MCF 10A (cell line): ENCODE measurements around the gene RAB1A. TPM values are rescaled to one million over a fixed set of nuclear protein-coding genes. Genes with fewer than 3 reads are reported as not detected.

ENCODE experiments used
- BruUV-seq: library from RNA; stranded (reverse); fragments of 400-500 nt; replicated peaks from 2 replicates; lab custom pipeline; 2021; lab: Mats Ljungman, UMichigan
- CTCF ChIA-PET: fragments of 300-600 bp; sonication (Branson Sonifier 250); formaldehyde crosslinking; extraction: SDS; loops from one replicate; lab custom pipeline; 2021; ENCODE audit warnings: antibody characterized with exemption, inconsistent platforms; lab: Yijun Ruan, JAX
- POLR2A ChIA-PET: fragments of 300-600, 350-650 bp; sonication (Branson Sonifier 250); formaldehyde crosslinking; extraction: SDS; loops from one replicate; lab custom pipeline; 2020; ENCODE audit warnings: antibody characterized with exemption, inconsistent platforms; lab: Yijun Ruan, JAX
- DNase-seq: peaks from one replicate; pipeline ENCODE4 v3.0.0-alpha.2; 2018; ENCODE audit not compliant: unreplicated experiment
- H3K27ac Mint-ChIP-seq: one replicate; pipeline ENCODE4 v1.8.0; 2022; ENCODE audit warnings: mild to moderate bottlenecking, low read depth, mixed read lengths; ENCODE audit not compliant: unreplicated experiment
- H3K27me3 Mint-ChIP-seq: one replicate; pipeline ENCODE4 v1.8.0; 2022; ENCODE audit warnings: mixed read lengths; ENCODE audit not compliant: insufficient read depth, unreplicated experiment
- H3K36me3 Mint-ChIP-seq: one replicate; pipeline ENCODE4 v1.8.0; 2022; ENCODE audit warnings: mild to moderate bottlenecking, moderate library complexity, mixed read lengths; ENCODE audit not compliant: insufficient read depth, unreplicated experiment
- H3K4me1 Mint-ChIP-seq: one replicate; pipeline ENCODE4 v1.8.0; 2022; ENCODE audit warnings: mixed read lengths; ENCODE audit not compliant: insufficient read depth, unreplicated experiment
- H3K4me3 Mint-ChIP-seq: one replicate; pipeline ENCODE4 v1.8.0; 2022; ENCODE audit warnings: mild to moderate bottlenecking, moderate library complexity, mixed read lengths; ENCODE audit not compliant: unreplicated experiment
- H3K9me3 Mint-ChIP-seq: one replicate; pipeline ENCODE4 v1.8.0; 2022; ENCODE audit warnings: mixed read lengths; ENCODE audit not compliant: unreplicated experiment
- CTCF ChIP-seq: fragments of 200-600 bp; IDR thresholded peaks from one replicate; pipeline ENCODE4 v1.8.0; 2022; ENCODE audit warnings: antibody characterized with exemption, mild to moderate bottlenecking; ENCODE audit not compliant: unreplicated experiment
- intact Hi-C: fragments of 100-400 bp; cut with micrococcal nuclease; formaldehyde crosslinking; loops from 2 replicates; pipeline ENCODE4 v1.14.1; 2022
- total RNA-seq: library from RNA; stranded (reverse); gene quantifications from 2 replicates; pipeline ENCODE4 v1.2.3, GENCODE V29; 2022

RAB1A gene
- total RNA-seq, 1 experiment from 2014 or later: 131 TPM

DNA sequence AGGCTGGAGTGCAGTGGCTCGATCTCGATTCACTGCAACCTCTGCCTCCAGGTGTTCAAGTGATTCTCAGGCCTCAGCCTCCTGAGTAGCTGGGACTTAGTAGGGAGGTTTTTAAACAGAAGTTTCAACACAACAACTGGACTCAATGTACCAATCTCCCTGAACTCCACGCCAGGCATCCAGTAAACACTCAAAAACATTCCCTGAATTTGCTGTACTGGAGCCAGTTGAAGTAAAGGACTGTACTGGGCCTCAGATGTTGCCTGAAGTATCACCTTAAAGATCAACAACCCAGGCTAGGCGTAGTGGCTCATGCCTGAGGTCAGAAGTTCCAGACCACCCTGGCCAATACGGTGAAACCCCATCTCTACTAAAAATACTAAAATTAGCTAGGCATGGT, 22.4 kb downstream of the RAB1A start:
- Mint-ChIP-seq H3K27ac (no peak overlapping the region), H3K4me1 (peaks cover 3% of the 10 kb centered on the region), H3K36me3 (peaks cover 46% of the 10 kb centered on the region), H3K9me3 (no peaks in the 10 kb centered on the region), H3K27me3 (no peaks in the 10 kb centered on the region), H3K4me3 (no peak overlapping the region)
- intact Hi-C loops: no loop called here
- POLR2A ChIA-PET: no interaction called here
- BruUV-seq: no TSS peak
- no peak for DNase-seq
- TF ChIP-seq CTCF: no peak
- CTCF ChIA-PET: interaction anchor here (0.6 kb wide), 1 partner anchor 190 kb away, joined by 4 read pairs; no protein-coding TSS in a partner anchor

DNA sequence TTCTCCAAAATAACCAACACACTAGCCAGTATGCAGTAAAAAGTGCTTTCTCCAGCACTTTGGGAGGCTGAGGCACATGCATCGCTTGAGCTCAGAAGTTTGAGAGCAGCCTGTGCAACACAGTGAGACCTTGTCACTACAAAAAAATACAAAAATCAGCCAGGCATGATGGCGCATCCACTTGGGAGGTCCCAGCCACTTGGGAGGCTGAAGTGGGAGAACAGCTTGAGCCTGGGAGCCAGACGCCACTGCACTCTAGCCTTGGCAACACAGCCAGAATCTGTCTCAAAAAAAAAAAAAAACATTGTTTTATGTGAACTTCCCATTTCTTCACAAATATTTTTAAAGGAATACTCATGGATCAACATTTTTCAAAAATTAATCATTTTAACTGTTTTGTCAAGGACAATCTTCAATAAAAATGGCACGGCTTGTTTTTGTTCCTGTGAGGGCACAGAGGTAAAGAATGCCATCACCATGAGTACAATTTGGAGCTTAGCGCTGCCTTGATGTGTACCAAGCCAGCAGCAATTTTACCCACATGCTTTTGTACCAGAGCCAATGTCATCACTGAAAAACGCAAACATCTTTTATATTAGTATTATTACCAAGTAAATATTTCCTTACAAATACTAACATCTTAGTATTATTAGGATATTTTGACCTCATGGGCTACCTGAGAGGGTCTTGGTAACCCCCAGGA, 26.7 kb downstream of the RAB1A start:
- TF ChIP-seq CTCF: no peak
- ChIA-PET POLR2A (interaction anchor here (0.6 kb wide), 3 partner anchors 8 to 35 kb away, joined by 3 read pairs; no protein-coding TSS in a partner anchor), CTCF (interaction anchor here (1.1 kb wide), 1 partner anchor 32 kb away, joined by 5 read pairs; no protein-coding TSS in a partner anchor)
- Mint-ChIP-seq H3K4me1 (no peaks in the 10 kb centered on the region), H3K9me3 (no peaks in the 10 kb centered on the region), H3K4me3 (no peak overlapping the region), H3K27me3 (no peaks in the 10 kb centered on the region), H3K27ac (no peak overlapping the region), H3K36me3 (peaks cover 70% of the 10 kb centered on the region)
- no TSS peak for BruUV-seq
- intact Hi-C loops: no loop called here
- no peak for DNase-seq

DNA sequence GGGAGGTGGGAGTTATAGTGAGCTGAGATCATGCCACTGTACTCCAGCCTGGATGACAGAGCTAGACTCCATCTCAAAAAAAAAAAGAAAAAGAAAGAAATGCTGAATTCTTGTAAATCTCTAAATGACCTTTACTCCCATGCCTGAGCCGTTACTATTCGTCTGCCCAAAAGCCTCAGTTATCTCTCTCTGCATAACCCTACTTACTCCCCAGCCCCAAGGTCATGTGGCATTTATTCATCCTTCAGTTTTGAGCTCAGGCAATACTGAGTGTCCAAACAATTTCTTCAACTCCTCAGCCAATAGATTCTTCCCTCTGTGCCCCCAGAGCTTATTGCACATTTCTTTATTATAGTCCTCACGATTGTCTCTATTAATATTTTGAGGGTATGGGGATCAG, 28.8 kb downstream of the RAB1A start:
- Mint-ChIP-seq H3K27me3 (no peaks in the 10 kb centered on the region), H3K4me1 (no peaks in the 10 kb centered on the region), H3K9me3 (no peaks in the 10 kb centered on the region), H3K27ac (no peak overlapping the region), H3K36me3 (peaks cover 77% of the 10 kb centered on the region), H3K4me3 (no peak overlapping the region)
- CTCF ChIA-PET: interaction anchor here (0.6 to 1.1 kb wide), 3 partner anchors 14 to 195 kb away, joined by 3 read pairs; no protein-coding TSS in a partner anchor
- DNase-seq: no peak
- TF ChIP-seq CTCF: no peak
- BruUV-seq: no TSS peak
- intact Hi-C loops: no loop called here
- POLR2A ChIA-PET: interaction anchor here (0.6 to 1.0 kb wide), 2 partner anchors 12 to 13 kb away, joined by 3 read pairs; no protein-coding TSS in a partner anchor

- Mint-ChIP-seq H3K27me3 (no peaks in the 10 kb centered on the region), H3K4me1 (no peaks in the 10 kb centered on the region), H3K27ac (no peak overlapping the region), H3K4me3 (no peak overlapping the region), H3K36me3 (peaks cover 91% of the 10 kb centered on the region), H3K9me3 (no peaks in the 10 kb centered on the region)
- DNase-seq: no peak
- BruUV-seq: no TSS peak
- CTCF ChIA-PET: no interaction called here
- intact Hi-C loops: no loop called here
- TF ChIP-seq CTCF: no peak
- POLR2A ChIA-PET: interaction anchor here (1.4 kb wide), 1 partner anchor 14 kb away, joined by 3 read pairs; no protein-coding TSS in a partner anchor
Observed at GRCh38 chr2:65098741-65099140, 31.2 kb downstream of the RAB1A start.
